RWPE1 (cell line): ENCODE measurements around the gene SDHAF2.
A peak's percentile ranks its signal among the peaks of the same experiment; 100 is the strongest.
"Not testable (repeated sequence)": the region's sequence is repeated elsewhere in the genome, so short reads cannot be mapped to it uniquely, and the experiment has no call there.

Experiments
- CTCF ChIA-PET: fragments of 350-600 bp; sonication (Branson Sonifier 250); formaldehyde crosslinking; extraction: SDS; loops from one replicate; lab custom pipeline; 2021; lab: Yijun Ruan, JAX
- POLR2A ChIA-PET: fragments of 400-600 bp; formaldehyde crosslinking; extraction: SDS; loops from one replicate; lab custom pipeline; 2020; ENCODE audit warnings: antibody characterized with exemption; ENCODE audit not compliant: low non-redundant PET; lab: Yijun Ruan, JAX
- DNase-seq: peaks from one replicate; pipeline ENCODE4 v3.0.0; 2012; ENCODE audit warnings: low spot score
- H3K27ac ChIP-seq: fragments of 450-650 bp; 2 replicates; pipeline ENCODE4 v1.5.1; 2017
- CTCF ChIP-seq: fragments of 450-650 bp; conservative IDR thresholded peaks from 2 replicates; pipeline ENCODE4 v1.5.1; 2017; ENCODE audit warnings: low read depth, mild to moderate bottlenecking

SDHAF2 gene

GRCh38 chr11:61417670-61418069 is 12.3 kb upstream of the SDHAF2 start:
- CTCF ChIA-PET: no interaction called here
- TF ChIP-seq CTCF: no peak
- no peak for DNase-seq
- no peak overlapping the region for H3K27ac ChIP-seq
- POLR2A ChIA-PET: no interaction called here

- DNase-seq: no peak
- no peak overlapping the region for H3K27ac ChIP-seq
- CTCF ChIA-PET: no interaction called here
Observed at GRCh38 chr11:61418136-61418535, 11.8 kb upstream of the SDHAF2 start.

GRCh38 chr11:61422226-61422625 is 7.7 kb upstream of the SDHAF2 start:
- POLR2A ChIA-PET: interaction anchor here (0.6 kb wide), 1 partner anchor 35 kb away, joined by 4 read pairs; no protein-coding TSS in a partner anchor
- no peak for TF ChIP-seq CTCF
- CTCF ChIA-PET: interaction anchor here (0.6 kb wide), 1 partner anchor 13 kb away, joined by 4 read pairs; no protein-coding TSS in a partner anchor
- DNase-seq: no peak
- no peak overlapping the region for H3K27ac ChIP-seq

More at GRCh38 chr11:61418136-61418535, 11.8 kb upstream of the SDHAF2 start:
- no peak for TF ChIP-seq CTCF
- POLR2A ChIA-PET: no interaction called here

- no peak for TF ChIP-seq CTCF
- H3K27ac ChIP-seq: no peak overlapping the region
- ChIA-PET POLR2A (no interaction called here), CTCF (interaction anchor here (0.6 to 0.8 kb wide), 3 partner anchors 9 to 171 kb away, joined by 4 to 6 read pairs (median 4); no protein-coding TSS in a partner anchor)
- no peak for DNase-seq
Observed at GRCh38 chr11:61425367-61426131, 4.4 kb upstream of the SDHAF2 start.

- ChIA-PET POLR2A (interaction anchor here (1.6 kb wide), 1 partner anchor 68 kb away, joined by 6 read pairs; the partner anchor contains the start of genes CYB561A3 and TMEM138), CTCF (interaction anchor here (0.5 to 0.9 kb wide), 2 partner anchors 80 to 87 kb away, joined by 3 to 5 read pairs; no protein-coding TSS in a partner anchor)
- H3K27ac ChIP-seq: peak overlapping the region; percentile 94
- peak; percentile 63 for DNase-seq
- TF ChIP-seq CTCF: no peak
Observed at GRCh38 chr11:61429346-61429690, 606 bp upstream of the SDHAF2 start.

- POLR2A ChIA-PET: interaction anchor here (1.6 kb wide), 1 partner anchor 69 kb away, joined by 6 read pairs; the partner anchor contains the start of genes CYB561A3 and TMEM138
- DNase-seq, H3K27ac ChIP-seq, CTCF ChIA-PET: not testable (repeated sequence)
Observed at GRCh38 chr11:61430839-61431238, 915 bp downstream of the SDHAF2 start.

- no peak for TF ChIP-seq CTCF
- CTCF ChIA-PET: interaction anchor here (0.8 kb wide), 1 partner anchor 8 kb away, joined by 5 read pairs; no protein-coding TSS in a partner anchor
- H3K27ac ChIP-seq: no peak overlapping the region
- DNase-seq: no peak
- POLR2A ChIA-PET: no interaction called here
Observed at GRCh38 chr11:61437496-61437895, 7.6 kb downstream of the SDHAF2 start.
